KG1 (cell line): ENCODE measurements around the gene PDLIM7.

ENCODE experiments used
- DNase-seq: peaks from one replicate; lab custom pipeline; 2025; lab: John Stamatoyannopoulos, UW

The PDLIM7 gene

GRCh38 chr5:177524539-177524900 is 27.1 kb upstream of the PDLIM7 start:
- no peak for DNase-seq

- DNase-seq = no peak
Measured at GRCh38 chr5:177523711-177524538, 26.5 kb upstream of the PDLIM7 start.

GRCh38 chr5:177520916-177521513 is 23.6 kb upstream of the PDLIM7 start:
- DNase-seq = no peak

GRCh38 chr5:177520271-177520670 is 22.9 kb upstream of the PDLIM7 start:
- DNase-seq = no peak

GRCh38 chr5:177519463-177520235 is 22.2 kb upstream of the PDLIM7 start:
- DNase-seq = no peak

GRCh38 chr5:177516601-177517568 is 19.5 kb upstream of the PDLIM7 start, which contains the start of gene DDX41:
TSS of gene DDX41 (minus strand) at chr5:177516961. CDS start at chr5:177516945, 16 bp downstream.
- peak; percentile 92 for DNase-seq

DNA sequence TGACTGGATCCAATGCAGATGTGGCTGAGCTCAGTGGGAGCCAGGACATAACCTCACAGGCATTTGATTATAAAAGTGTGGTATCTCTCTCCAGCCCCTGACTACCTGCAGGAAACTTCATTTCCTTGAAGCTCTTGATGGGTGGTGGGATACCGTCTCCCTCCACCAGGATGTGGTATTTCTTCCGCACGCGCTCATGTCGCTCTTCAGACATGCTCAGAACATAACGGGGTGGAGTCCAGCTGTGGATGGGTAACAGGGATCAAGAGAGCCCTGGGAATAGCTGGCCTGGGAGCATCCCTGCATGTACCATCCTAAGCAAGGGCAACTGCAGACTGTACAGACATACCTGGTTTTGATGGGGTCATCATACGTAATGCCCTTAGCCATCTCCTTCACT is 18.2 kb upstream of the PDLIM7 start:
- no peak for DNase-seq

DNA sequence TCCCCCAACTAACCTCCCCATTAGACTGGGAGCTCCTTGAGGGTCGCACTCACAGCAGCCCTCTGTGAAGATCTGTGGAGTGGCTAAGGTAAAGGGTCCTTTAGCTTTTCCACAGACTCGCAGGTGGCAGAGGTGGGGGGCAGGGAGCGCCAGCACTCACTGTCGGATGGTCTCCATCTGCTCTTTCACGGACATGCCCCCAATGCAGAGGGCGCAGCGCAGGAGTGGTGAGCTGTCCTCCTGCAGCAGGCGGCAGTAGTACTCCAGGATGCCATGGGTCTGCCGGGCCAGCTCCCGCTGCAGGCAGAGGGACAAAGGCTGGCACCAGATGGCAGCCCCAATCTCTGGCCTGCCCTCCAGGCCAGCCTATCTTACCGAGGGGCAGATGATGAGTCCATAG is 17.1 kb upstream of the PDLIM7 start:
- no peak for DNase-seq

DNA sequence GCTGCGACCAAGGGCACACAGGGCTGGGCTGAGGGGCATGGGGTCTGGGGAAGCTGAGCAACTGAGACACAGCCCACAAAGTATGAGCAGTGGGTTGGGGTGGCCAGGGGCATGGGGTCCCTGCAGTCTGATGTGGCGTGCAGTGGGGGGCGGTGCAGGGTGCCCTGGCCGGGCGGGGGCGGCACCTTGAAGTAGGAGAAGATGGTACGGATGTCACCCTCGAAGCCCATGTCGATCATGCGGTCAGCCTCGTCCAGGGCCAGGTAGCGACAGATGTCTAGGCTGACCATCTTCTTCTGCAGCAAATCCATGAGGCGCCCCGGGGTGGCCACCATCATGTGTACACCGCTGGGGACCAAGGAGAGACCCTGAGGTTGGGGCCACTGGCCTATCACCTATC is 16.1 kb upstream of the PDLIM7 start:
- DNase-seq = no peak

DNA sequence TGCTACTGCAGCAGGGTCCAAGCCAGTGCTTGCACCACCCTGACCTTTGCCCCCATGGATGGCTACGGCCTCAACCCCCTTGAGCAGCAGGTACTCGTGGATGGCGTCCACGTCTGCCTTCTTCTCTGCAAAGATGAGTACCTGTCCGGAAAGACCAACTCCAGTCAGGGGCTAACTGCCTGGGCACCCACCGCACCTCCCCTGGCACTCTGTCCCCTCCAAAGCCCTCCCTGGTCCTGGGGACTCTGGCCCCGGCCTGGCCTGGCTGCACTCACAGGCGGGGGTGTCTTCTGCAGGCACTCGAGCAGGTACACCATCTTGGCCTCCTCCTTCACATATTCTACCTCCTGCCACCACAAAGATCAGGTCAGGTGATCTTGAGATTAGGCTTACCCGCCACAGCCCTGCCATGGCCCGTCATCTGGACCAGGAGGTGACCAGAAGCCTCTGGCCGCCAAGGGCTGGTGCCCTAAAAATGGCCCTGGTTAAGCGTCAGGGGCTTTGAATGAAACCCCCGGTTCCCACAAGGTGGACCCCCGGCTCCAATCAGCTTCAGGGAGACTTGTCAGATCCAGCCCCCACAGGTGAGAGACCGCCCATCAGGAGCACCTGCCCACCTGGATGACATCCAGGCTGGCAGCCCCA is 15.5 kb upstream of the PDLIM7 start:
- no peak for DNase-seq

DNA sequence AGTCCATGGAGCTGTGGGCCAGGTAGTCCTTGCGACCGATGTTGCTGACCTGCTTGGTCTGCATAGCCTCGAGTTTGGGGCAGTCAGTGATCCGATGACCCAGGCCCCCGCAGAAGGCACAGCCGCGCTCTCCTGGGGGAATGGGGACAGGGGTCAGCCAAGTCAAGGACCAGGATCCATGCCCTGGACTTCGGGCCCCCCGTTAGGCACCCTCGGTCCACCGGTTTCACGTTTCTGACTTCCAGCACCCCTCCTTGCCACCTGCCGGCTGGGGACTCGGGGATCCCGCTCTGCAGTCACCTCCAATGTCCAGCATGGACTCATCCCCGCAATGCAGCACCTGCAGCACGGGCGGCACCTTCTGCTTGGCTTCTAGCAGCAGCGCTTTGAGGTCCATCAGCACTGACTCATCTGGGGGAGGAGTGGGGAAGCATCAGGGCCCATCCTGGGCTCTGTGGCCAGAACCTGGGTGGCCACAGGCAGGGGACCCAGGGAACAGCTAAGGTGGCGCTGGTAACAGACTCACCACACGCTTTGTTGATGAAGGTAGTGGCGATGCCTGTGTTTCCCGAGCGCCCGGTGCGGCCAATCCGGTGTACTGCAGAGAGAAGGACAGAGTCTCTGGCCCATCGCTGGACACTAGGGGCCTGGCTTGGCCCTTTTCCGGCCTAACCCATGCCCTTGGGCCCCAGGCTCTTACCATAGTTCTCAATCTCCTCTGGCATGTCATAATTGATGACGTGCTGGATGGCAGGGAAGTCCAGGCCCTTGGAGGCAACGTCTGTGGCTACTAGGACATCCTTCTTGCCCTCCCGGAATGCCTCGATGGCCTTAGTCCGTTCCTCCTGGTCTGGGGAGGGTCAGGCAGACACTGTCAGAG is 14.6 kb upstream of the PDLIM7 start:
- DNase-seq = no peak

DNA sequence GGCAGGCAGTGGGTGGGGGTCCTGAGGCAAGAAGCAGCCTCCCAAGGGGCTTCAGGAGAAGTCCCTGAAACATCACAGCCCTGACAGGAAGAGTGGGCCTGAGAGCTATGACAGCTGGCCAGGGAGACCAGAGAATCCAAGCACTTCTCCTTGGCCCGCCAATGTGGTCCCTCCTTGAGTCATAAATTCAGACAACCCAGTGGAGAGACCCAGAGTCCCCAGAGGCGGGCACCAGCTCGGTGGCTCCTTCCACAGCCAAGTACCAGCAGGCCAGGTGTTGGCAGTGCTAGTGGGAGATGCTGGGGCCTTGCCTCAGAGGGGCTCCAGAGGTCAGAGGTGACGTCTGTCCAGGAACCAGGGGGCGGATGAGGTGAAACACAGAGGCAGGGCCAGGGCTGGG is 13.8 kb upstream of the PDLIM7 start:
- no peak for DNase-seq

- DNase-seq = no peak
Measured at GRCh38 chr5:177510567-177511053, 13.2 kb upstream of the PDLIM7 start.

GRCh38 chr5:177509991-177510566 is 12.7 kb upstream of the PDLIM7 start:
- DNase-seq = no peak

DNA sequence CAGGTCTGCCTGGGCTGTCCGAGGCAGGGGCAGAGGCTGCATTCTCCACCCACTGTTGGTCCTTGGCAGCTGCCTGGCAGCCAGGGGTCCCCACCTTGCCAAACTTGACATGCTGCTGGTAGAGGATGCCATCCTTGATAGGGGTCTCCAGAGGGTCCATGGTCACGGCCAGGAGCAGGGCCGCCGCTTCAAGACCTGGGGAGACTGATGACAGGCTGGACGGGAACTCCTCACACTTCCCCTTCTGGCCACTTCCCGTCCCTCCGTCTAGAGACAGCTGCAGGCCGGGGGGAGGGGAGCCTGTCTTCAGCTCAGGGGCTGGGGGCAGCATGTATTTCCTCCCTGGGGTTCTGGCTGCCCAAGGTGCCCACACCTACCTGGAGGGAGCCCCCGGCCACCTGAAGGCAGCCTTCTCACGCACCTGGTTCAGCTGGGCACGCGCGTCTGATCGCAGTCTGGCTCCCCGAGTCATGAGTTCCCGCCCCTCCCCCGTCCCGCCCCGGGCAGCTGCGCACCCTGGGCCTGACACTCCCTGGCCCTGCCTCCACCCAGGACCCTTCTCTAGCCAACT is 12.1 kb upstream of the PDLIM7 start, which contains the start of gene DOK3:
Gene DOK3, minus strand, starts transcription at position 446 of the 571 bp plus-strand sequence. Its CDS starts 286 bp downstream, at position 160.
- no peak for DNase-seq

- no peak for DNase-seq
Measured at GRCh38 chr5:177508837-177509236, 11.4 kb upstream of the PDLIM7 start.

GRCh38 chr5:177508221-177508611 is 10.8 kb upstream of the PDLIM7 start:
- DNase-seq = no peak

GRCh38 chr5:177507596-177508220 is 10.3 kb upstream of the PDLIM7 start:
- no peak for DNase-seq

DNA sequence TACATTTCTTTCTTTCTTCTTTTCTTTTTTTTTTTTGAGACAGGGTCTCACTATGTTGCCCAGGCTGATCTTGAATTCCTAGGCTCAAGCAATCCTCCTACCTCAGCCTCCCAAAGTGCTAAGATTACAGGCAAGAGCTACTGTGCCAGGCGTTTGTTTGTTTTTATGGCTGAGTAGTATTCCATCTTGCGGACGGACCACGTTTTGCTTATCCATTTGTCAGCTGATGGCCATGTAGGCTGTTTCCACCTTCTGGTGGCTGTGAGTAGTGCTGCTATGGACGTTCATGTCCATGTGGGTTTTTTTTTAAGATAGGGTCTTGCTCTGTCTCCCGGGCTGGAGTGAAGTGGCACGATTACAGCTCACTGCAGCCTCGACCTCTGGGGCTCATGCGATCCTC is 9.8 kb upstream of the PDLIM7 start:
- DNase-seq = no peak
